GM18502 (cell line): Measurements from ENCODE around the gene NAAA.

Source experiments
- ATAC-seq: cut with Tn5 transposase; IDR thresholded peaks from one replicate; pipeline ENCODE4 v1.9.1; 2021; ENCODE audit warnings: mild to moderate bottlenecking; ENCODE audit not compliant: unreplicated experiment, poor library complexity

NAAA gene

GRCh38 chr4:75867130-75867529, 73.7 kb downstream of the NAAA start:
- ATAC-seq: no peak
